HEK293 (cell line): Measurements from ENCODE around the gene FOXRED2.
"Not testable (repeated sequence)": the region's sequence is repeated elsewhere in the genome, so short reads cannot be mapped to it uniquely, and the experiment has no call there.

ENCODE experiments used
- CTCF ChIA-PET: fragments of 350-600 bp; formaldehyde crosslinking; extraction: SDS; loops from one replicate; lab custom pipeline; 2021; ENCODE audit warnings: antibody characterized with exemption; lab: Yijun Ruan, JAX
- POLR2A ChIA-PET: fragments of 300-600 bp; formaldehyde crosslinking; extraction: SDS; loops from one replicate; lab custom pipeline; 2020; ENCODE audit warnings: antibody characterized with exemption, inconsistent platforms; lab: Yijun Ruan, JAX
- H3K27ac ChIP-seq: fragments of 200-500 bp; sonication (Bioruptor generic); 2 replicates; pipeline ENCODE4 v1.5.1; 2014; ENCODE audit warnings: low read depth, low read length, control low read depth, inconsistent platforms; ENCODE audit errors: extremely low read depth
- H3K36me3 ChIP-seq, 2 experiments: fragments of 200-500 bp in 1 of 2; sonication (Bioruptor generic) in 1 of 2; 1 replicate in 1 of 2; 2 replicates in 1 of 2; pipeline ENCODE4 v1.5.1; 2014 to 2017; ENCODE audit warnings: inconsistent platforms in 2 of 2, low read length in 2 of 2; ENCODE audit not compliant: control insufficient read depth in 2 of 2, insufficient read depth in 1 of 2
- H3K4me1 ChIP-seq: fragments of 200-500 bp; sonication (Bioruptor generic); 2 replicates; pipeline ENCODE4 v1.5.1; 2014; ENCODE audit warnings: mild to moderate bottlenecking, low read length, inconsistent platforms; ENCODE audit not compliant: control insufficient read depth, insufficient read depth
- H3K4me3 ChIP-seq: 2 replicates; pipeline ENCODE4 v1.5.1; 2011; ENCODE audit warnings: low read depth, mild to moderate bottlenecking, control low read depth, low read length, moderate library complexity
- H3K9me3 ChIP-seq: fragments of 200-500 bp; sonication (Bioruptor generic); 2 replicates; pipeline ENCODE4 v1.5.1; 2014; ENCODE audit warnings: low read depth, low read length, inconsistent platforms; ENCODE audit not compliant: control insufficient read depth, insufficient read depth
- PRDM1 ChIP-seq: fragments of 450-650 bp; formaldehyde crosslinking; IDR thresholded peaks from 2 replicates; pipeline ENCODE4; 2016; ENCODE audit warnings: missing biosample characterization, missing genetic modification characterization
- PRDM10 ChIP-seq: fragments of 450-650 bp; formaldehyde crosslinking; IDR thresholded peaks from 2 replicates; pipeline ENCODE4 v1.5.1; 2016; ENCODE audit warnings: missing biosample characterization, missing genetic modification characterization
- ZBTB8A ChIP-seq: fragments of 450-650 bp; formaldehyde crosslinking; IDR thresholded peaks from 2 replicates; pipeline ENCODE4 v1.5.1; 2016; ENCODE audit warnings: missing biosample characterization, missing genetic modification characterization
- ZNF157 ChIP-seq: fragments of 450-650 bp; formaldehyde crosslinking; IDR thresholded peaks from 2 replicates; pipeline ENCODE4 v1.5.1; 2016; ENCODE audit warnings: missing biosample characterization, missing genetic modification characterization
- ZNF529 ChIP-seq: fragments of 450-650 bp; formaldehyde crosslinking; IDR thresholded peaks from 2 replicates; pipeline ENCODE4 v1.5.1; 2017; ENCODE audit warnings: missing genetic modification characterization, missing biosample characterization; ENCODE audit not compliant: insufficient replicate concordance
- ZNF670 ChIP-seq: fragments of 450-650 bp; formaldehyde crosslinking; IDR thresholded peaks from 2 replicates; pipeline ENCODE4 v1.5.1; 2016; ENCODE audit warnings: missing biosample characterization, missing genetic modification characterization, low read depth
- ZSCAN5A ChIP-seq: fragments of 450-650 bp; formaldehyde crosslinking; IDR thresholded peaks from 2 replicates; pipeline ENCODE4 v1.5.1; 2016; ENCODE audit warnings: missing biosample characterization, missing genetic modification characterization

Gene FOXRED2

GRCh38 chr22:36452250-36452977 lies 54.4 kb downstream of the FOXRED2 start:
- H3K4me3 ChIP-seq, result no peak overlapping the region
- H3K9me3 ChIP-seq, result no peaks in the 10 kb centered on the region
- peaks cover 7% of the 10 kb centered on the region for H3K4me1 ChIP-seq
- H3K36me3 ChIP-seq, result no peaks in the 10 kb centered on the region
- TF ChIP-seq PRDM10 (tag by site-specific recombination) (peak; percentile 65; the same call in 1 of the 2 replicates), ZSCAN5A (tag by site-specific recombination) (0 out of 2 replicates have a peak, but pooled peaks have one; percentile 9), ZNF157 (tag by site-specific recombination) (no peak), PRDM1 (peak; percentile 41; the same call in 1 of the 2 replicates), ZBTB8A (peak; percentile 36; the same call in 1 of the 2 replicates)
- H3K27ac ChIP-seq, result peak overlapping the region; percentile 51
- ChIA-PET POLR2A (interaction anchor here (0.6 to 1.5 kb wide), 13 partner anchors 9 to 123 kb away, joined by 3 to 15 read pairs (median 5); partner anchors contain the start of genes MYH9 and TXN2), CTCF (interaction anchor here (0.6 to 1.5 kb wide), 5 partner anchors 16 to 243 kb away, joined by 3 to 6 read pairs (median 4); no protein-coding TSS in a partner anchor)

- CTCF ChIA-PET, result interaction anchor here (1.1 to 2.0 kb wide), 5 partner anchors 8 to 149 kb away, joined by 3 to 6 read pairs (median 4); no protein-coding TSS in a partner anchor
Measured at GRCh38 chr22:36450923-36451322, 55.9 kb downstream of the FOXRED2 start.

GRCh38 chr22:36449596-36450175 lies 57.2 kb downstream of the FOXRED2 start:
- TF ChIP-seq ZNF670 (tag by site-specific recombination), result no peak
- no peak for TF ChIP-seq ZNF529 (tag by site-specific recombination)
- TF ChIP-seq PRDM10 (tag by site-specific recombination), result peak; percentile 76
- Histone ChIP-seq H3K36me3 (no peaks in the 10 kb centered on the region), H3K9me3 (no peaks in the 10 kb centered on the region), H3K4me1 (peaks cover 7% of the 10 kb centered on the region), H3K27ac (no peak overlapping the region), H3K4me3 (no peak overlapping the region)
- ChIA-PET CTCF (interaction anchor here (0.7 to 2.0 kb wide), 4 partner anchors 9 to 406 kb away, joined by 3 to 6 read pairs (median 4); no protein-coding TSS in a partner anchor), POLR2A (no interaction called here)

More at GRCh38 chr22:36450923-36451322, 55.9 kb downstream of the FOXRED2 start:
- H3K27ac ChIP-seq, result peak overlapping the region; percentile 12; the same call in 1 of the 2 replicates
- not testable (repeated sequence) for H3K4me1 ChIP-seq, H3K9me3 ChIP-seq, H3K4me3 ChIP-seq, H3K36me3 ChIP-seq
- POLR2A ChIA-PET, result interaction anchor here (1.4 kb wide), 1 partner anchor 15 kb away, joined by 12 read pairs; no protein-coding TSS in a partner anchor
